Vagina (tissue), 2 donors: ENCODE measurements around the gene C1QTNF1.

Experiments
- CTCF ChIP-seq, 3 experiments: fragments of 450-650 bp in 2 of 3; fragments of 200-600 bp in 1 of 3; sonication (generic) in 1 of 3; IDR thresholded peaks; one replicate each; pipeline ENCODE4 v1.5.1; 2017 to 2019; ENCODE audit warnings: antibody characterized with exemption in 3 of 3, mild to moderate bottlenecking in 2 of 3, moderate library complexity in 2 of 3
- POLR2A ChIP-seq, 2 donors: fragments of 450-650 bp; IDR thresholded peaks; one replicate each; pipeline ENCODE4 v1.6.1; 2017; ENCODE audit warnings: antibody characterized with exemption in 2 of 2, mild to moderate bottlenecking in 2 of 2, moderate library complexity in 2 of 2

- TF ChIP-seq CTCF (IDR thresholded peaks at IDR 0.05): no peak
- no peak for TF ChIP-seq POLR2A (IDR thresholded peaks at IDR 0.05)
Measured at GRCh38 chr17:79039886-79040285, 15.9 kb downstream of the C1QTNF1 start.
